Hepatocyte (in vitro differentiated cells): ENCODE measurements around the gene OSMR.

Experiments used
- EZH2phosphoT487 ChIP-seq: fragments of 200-600 bp; sonication (generic); IDR thresholded peaks from one replicate; pipeline ENCODE4 v1.6.1; 2018; ENCODE audit warnings: antibody characterized with exemption, mild to moderate bottlenecking, low read depth, moderate library complexity; ENCODE audit not compliant: unreplicated experiment, severe bottlenecking
- TF ChIP-seq, protein P1 (sequence below): fragments of 200-600 bp; sonication (generic); IDR thresholded peaks from 2 replicates; pipeline ENCODE4 v1.5.1; 2016; ENCODE audit warnings: antibody characterized with exemption, mild to moderate bottlenecking; ENCODE audit not compliant: poor library complexity

DNA sequence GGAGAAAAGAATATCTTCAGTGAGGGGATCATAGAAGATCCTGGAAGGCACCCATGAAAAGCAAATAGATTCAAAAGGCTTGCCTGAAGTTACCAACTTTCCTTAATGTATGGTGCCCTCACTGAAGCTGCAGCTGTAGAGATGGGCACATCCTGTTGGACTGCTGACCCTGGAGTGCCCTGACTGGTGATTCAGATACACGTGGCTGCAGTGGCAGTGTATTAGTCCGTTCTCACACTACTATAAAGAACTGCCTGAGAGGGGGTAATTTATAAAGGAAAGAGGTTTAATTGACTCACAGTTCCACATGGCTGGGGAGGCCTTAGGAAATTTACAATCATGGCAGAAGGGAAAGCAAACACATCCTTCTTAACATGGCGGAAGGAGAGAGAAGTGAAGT, 80.3 kb downstream of the OSMR start:
- TF ChIP-seq EZH2phosphoT487: no peak
- TF ChIP-seq, protein P1, sequence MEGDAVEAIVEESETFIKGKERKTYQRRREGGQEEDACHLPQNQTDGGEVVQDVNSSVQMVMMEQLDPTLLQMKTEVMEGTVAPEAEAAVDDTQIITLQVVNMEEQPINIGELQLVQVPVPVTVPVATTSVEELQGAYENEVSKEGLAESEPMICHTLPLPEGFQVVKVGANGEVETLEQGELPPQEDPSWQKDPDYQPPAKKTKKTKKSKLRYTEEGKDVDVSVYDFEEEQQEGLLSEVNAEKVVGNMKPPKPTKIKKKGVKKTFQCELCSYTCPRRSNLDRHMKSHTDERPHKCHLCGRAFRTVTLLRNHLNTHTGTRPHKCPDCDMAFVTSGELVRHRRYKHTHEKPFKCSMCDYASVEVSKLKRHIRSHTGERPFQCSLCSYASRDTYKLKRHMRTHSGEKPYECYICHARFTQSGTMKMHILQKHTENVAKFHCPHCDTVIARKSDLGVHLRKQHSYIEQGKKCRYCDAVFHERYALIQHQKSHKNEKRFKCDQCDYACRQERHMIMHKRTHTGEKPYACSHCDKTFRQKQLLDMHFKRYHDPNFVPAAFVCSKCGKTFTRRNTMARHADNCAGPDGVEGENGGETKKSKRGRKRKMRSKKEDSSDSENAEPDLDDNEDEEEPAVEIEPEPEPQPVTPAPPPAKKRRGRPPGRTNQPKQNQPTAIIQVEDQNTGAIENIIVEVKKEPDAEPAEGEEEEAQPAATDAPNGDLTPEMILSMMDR: no peak
